HL-60 (cell line): ENCODE data around the gene LIPA.

ENCODE experiments used
- DNase-seq, 2 experiments: peaks; one replicate each; pipeline ENCODE4 v3.0.0-alpha.2; 2010 to 2020; ENCODE audit warnings: low read depth in 1 of 2, low spot score in 1 of 2
- H3K27ac ChIP-seq: fragments of 250-450 bp; sonication (Bioruptor Pico); replicated peaks from 2 replicates; pipeline ENCODE4 v1.5.1; 2020; ENCODE audit warnings: mild to moderate bottlenecking, moderate library complexity
- H3K27me3 ChIP-seq: fragments of 250-450 bp; sonication (Bioruptor Pico); 2 replicates; pipeline ENCODE4 v1.5.1; 2021; ENCODE audit warnings: mild to moderate bottlenecking, moderate library complexity; ENCODE audit not compliant: insufficient read depth, poor library complexity, severe bottlenecking
- H3K4me3 ChIP-seq: replicated peaks from 2 replicates; pipeline ENCODE4 v1.5.1; 2011; ENCODE audit warnings: mild to moderate bottlenecking, control low read depth, low read length; ENCODE audit not compliant: insufficient read depth
- CTCF ChIP-seq: IDR thresholded peaks from one replicate; pipeline ENCODE4 v1.5.1; 2011; ENCODE audit warnings: low read length, control low read depth, inconsistent platforms; ENCODE audit not compliant: insufficient read depth
- GABPA ChIP-seq: IDR thresholded peaks from 2 replicates; pipeline ENCODE4 v1.6.1; 2012; ENCODE audit warnings: low read depth
- POLR2AphosphoS5 ChIP-seq: IDR thresholded peaks from 2 replicates; pipeline ENCODE4 v1.6.1; 2012; ENCODE audit warnings: low read depth
- REST ChIP-seq: IDR thresholded peaks from 2 replicates; pipeline ENCODE4 v1.6.1; 2012; ENCODE audit warnings: low read depth; ENCODE audit not compliant: insufficient replicate concordance
- SPI1 ChIP-seq: IDR thresholded peaks from 2 replicates; pipeline ENCODE4 v1.6.1; 2012; ENCODE audit warnings: low read depth, mild to moderate bottlenecking, borderline replicate concordance

Gene LIPA

GRCh38 chr10:89242840-89243568, 8.6 kb downstream of the LIPA start:
- H3K27ac ChIP-seq = no peak overlapping the region

GRCh38 chr10:89242345-89242684, 9.3 kb downstream of the LIPA start:
- no peak for TF ChIP-seq POLR2AphosphoS5
- TF ChIP-seq SPI1 = no peak
- TF ChIP-seq CTCF = no peak
- no peaks in the 10 kb centered on the region for H3K27me3 ChIP-seq
- H3K27ac ChIP-seq = no peak overlapping the region
- no peak overlapping the region for H3K4me3 ChIP-seq
- no peak for DNase-seq

More at GRCh38 chr10:89242840-89243568, 8.6 kb downstream of the LIPA start:
- Histone ChIP-seq H3K27me3 (no peaks in the 10 kb centered on the region), H3K4me3 (no peak overlapping the region)
- TF ChIP-seq GABPA = no peak
- TF ChIP-seq REST = no peak
- TF ChIP-seq SPI1 = no peak
- no peak for TF ChIP-seq CTCF
- no peak for TF ChIP-seq POLR2AphosphoS5
- DNase-seq = no peak

- peak in 1 of 2 experiments; percentile 17 for DNase-seq
- no peak overlapping the region for H3K27ac ChIP-seq
- H3K4me3 ChIP-seq = no peak overlapping the region
- TF ChIP-seq REST (no peak), CTCF (no peak), POLR2AphosphoS5 (no peak), GABPA (no peak), SPI1 (no peak)
- no peaks in the 10 kb centered on the region for H3K27me3 ChIP-seq
Measured at GRCh38 chr10:89241486-89242344, 9.9 kb downstream of the LIPA start.
